HepG2 (cell line): ENCODE data around the gene CMIP.

Experiments used
- CHCHD3 ChIP-seq: sonication (generic); formaldehyde crosslinking; IDR thresholded peaks from 2 replicates; pipeline ENCODE4 v1.8.0; 2022; ENCODE audit warnings: mild to moderate bottlenecking, missing genetic modification reagents, moderate library complexity
- DPF2 ChIP-seq: sonication (generic); formaldehyde crosslinking; IDR thresholded peaks from 2 replicates; pipeline ENCODE4 v1.4.0; 2020; ENCODE audit warnings: mild to moderate bottlenecking, low read depth, missing genetic modification reagents, borderline replicate concordance
- ELK4 ChIP-seq: sonication (generic); formaldehyde crosslinking; IDR thresholded peaks from 2 replicates; pipeline ENCODE4 v1.9.0; 2021; ENCODE audit warnings: missing genetic modification reagents, borderline replicate concordance
- GATA4 ChIP-seq: sonication (generic); IDR thresholded peaks from 2 replicates; pipeline ENCODE4 v1.6.1; 2016; ENCODE audit warnings: antibody characterized with exemption, low read depth, borderline replicate concordance
- MYC ChIP-seq: sonication (generic); formaldehyde crosslinking; IDR thresholded peaks from 2 replicates; pipeline ENCODE4 v1.9.0; 2021; ENCODE audit warnings: missing genetic modification reagents, borderline replicate concordance
- NKX3-1 ChIP-seq: sonication (generic); formaldehyde crosslinking; IDR thresholded peaks from 2 replicates; pipeline ENCODE4 v1.5.0; 2020; ENCODE audit warnings: missing genetic modification reagents
- POLR2A ChIP-seq, 2 experiments: IDR thresholded peaks; 2 replicates each; pipeline ENCODE4 v1.6.1; 2011; ENCODE audit warnings: low read depth in 2 of 2, low read length in 2 of 2, mild to moderate bottlenecking in 1 of 2, moderate library complexity in 1 of 2; ENCODE audit not compliant: insufficient read depth in 1 of 2
- ZHX2 ChIP-seq, 2 experiments: sonication (generic) in 1 of 2; formaldehyde crosslinking in 1 of 2; IDR thresholded peaks; 2 replicates each; pipeline versions ENCODE4 v1.6.1 to v1.9.0; 2014 to 2022; ENCODE audit warnings: antibody characterized with exemption in 1 of 2, borderline replicate concordance in 1 of 2, inconsistent platforms in 1 of 2, low read depth in 1 of 2, missing genetic modification reagents in 1 of 2
- ZNF331 ChIP-seq: sonication (generic); formaldehyde crosslinking; IDR thresholded peaks from 2 replicates; pipeline ENCODE4 v1.4.0; 2020; ENCODE audit warnings: missing genetic modification reagents
- ZNF839 ChIP-seq: sonication (generic); formaldehyde crosslinking; IDR thresholded peaks from 2 replicates; pipeline ENCODE4 v1.4.0; 2020; ENCODE audit warnings: missing genetic modification reagents, mild to moderate bottlenecking, borderline replicate concordance
- TF ChIP-seq, protein P1 (sequence below): sonication (generic); formaldehyde crosslinking; IDR thresholded peaks from 2 replicates; pipeline ENCODE4 v1.4.0; 2020; ENCODE audit warnings: missing genetic modification reagents

DNA sequence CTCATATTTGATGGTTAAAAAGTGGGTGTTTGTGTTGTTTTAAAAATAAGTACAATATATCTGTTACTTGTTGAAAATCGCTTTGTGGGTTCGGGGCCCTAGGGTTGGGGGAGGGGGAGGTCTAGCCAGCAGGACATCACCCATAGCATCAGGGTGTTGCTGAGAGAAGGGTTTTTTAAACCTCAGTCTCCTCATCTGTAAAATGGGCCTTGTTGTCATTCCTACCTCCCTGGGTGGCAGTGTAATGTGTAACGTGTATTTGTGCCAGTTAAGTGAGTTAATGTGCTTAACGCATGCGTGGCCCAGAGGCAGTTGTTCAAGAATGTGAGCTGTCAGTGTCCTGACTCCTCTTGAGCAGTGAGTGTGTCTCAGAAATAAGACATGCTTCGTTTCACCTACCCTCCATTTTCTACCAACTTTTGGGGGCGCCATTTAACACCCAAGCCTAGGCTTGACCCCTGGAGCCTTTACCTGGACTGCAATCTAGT, 129.0 kb downstream of the CMIP start:
- TF ChIP-seq MYC = no peak
- no peak for TF ChIP-seq ZNF839 (CRISPR knock-in tag)
- TF ChIP-seq ZNF331 (CRISPR knock-in tag) = no peak
- no peak for TF ChIP-seq ZHX2 (IDR thresholded peaks at IDR 0.05; ENCODE audit: low read depth)
- no peak for TF ChIP-seq ZHX2 (CRISPR knock-in tag; IDR thresholded peaks at IDR 0.05; ENCODE audit: borderline replicate concordance)
- no peak for TF ChIP-seq NKX3-1 (CRISPR knock-in tag)
- TF ChIP-seq, protein P1, sequence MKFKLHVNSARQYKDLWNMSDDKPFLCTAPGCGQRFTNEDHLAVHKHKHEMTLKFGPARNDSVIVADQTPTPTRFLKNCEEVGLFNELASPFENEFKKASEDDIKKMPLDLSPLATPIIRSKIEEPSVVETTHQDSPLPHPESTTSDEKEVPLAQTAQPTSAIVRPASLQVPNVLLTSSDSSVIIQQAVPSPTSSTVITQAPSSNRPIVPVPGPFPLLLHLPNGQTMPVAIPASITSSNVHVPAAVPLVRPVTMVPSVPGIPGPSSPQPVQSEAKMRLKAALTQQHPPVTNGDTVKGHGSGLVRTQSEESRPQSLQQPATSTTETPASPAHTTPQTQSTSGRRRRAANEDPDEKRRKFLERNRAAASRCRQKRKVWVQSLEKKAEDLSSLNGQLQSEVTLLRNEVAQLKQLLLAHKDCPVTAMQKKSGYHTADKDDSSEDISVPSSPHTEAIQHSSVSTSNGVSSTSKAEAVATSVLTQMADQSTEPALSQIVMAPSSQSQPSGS (CRISPR knock-in tag) = no peak
- TF ChIP-seq POLR2A (IDR thresholded peaks at IDR 0.05; ENCODE audit: insufficient read depth in 1 of 2, low read depth in 2 of 2, low read length in 2 of 2) = no peak
- TF ChIP-seq CHCHD3 = no peak
- no peak for TF ChIP-seq ELK4 (CRISPR knock-in tag)
- TF ChIP-seq DPF2 (CRISPR knock-in tag) = no peak
- TF ChIP-seq GATA4 = no peak
